Right atrium auricular region (tissue), 2 donors: ENCODE data around the gene CCDC73. TPM values are rescaled to one million over a fixed set of nuclear protein-coding genes. Genes with fewer than 3 reads are reported as not detected.

ENCODE experiments used
- DNase-seq: peaks from one replicate; pipeline ENCODE4 v3.0.0-alpha.2; 2019; ENCODE audit warnings: low spot score
- H3K27ac ChIP-seq, 2 donors: fragments of 200-600 bp; sonication (generic); 1 replicate in 1 of 2; 2 replicates in 1 of 2; pipeline ENCODE4 v1.5.1; 2016 to 2019
- H3K27me3 ChIP-seq, 2 donors: fragments of 200-600 bp; sonication (generic); one replicate each; pipeline versions ENCODE4 v1.5.1 to v1.6.0; 2017 to 2019
- H3K36me3 ChIP-seq: fragments of 200-600 bp; sonication (generic); one replicate; pipeline ENCODE4 v1.5.1; 2016
- H3K4me1 ChIP-seq, 2 donors: fragments of 200-600 bp; sonication (generic); one replicate each; pipeline versions ENCODE4 v1.5.1 to v1.6.0; 2017 to 2019
- H3K4me3 ChIP-seq, 2 donors: fragments of 200-600 bp; sonication (generic); 1 replicate in 1 of 2; 2 replicates in 1 of 2; pipeline ENCODE4 v1.5.1; 2017 to 2019; ENCODE audit warnings: mild to moderate bottlenecking in 1 of 2, moderate library complexity in 1 of 2
- H3K9me3 ChIP-seq, 2 donors: fragments of 200-600 bp; sonication (generic); one replicate each; pipeline ENCODE4 v1.5.1; 2019
- total RNA-seq, 2 donors: library from RNA; depleted of rRNA; stranded (reverse); fragments of >200 nt; gene quantifications; one replicate each; pipeline ENCODE4 v1.1.0, GENCODE V29; 2016
- TF ChIP-seq, protein P1 (sequence below), 2 donors: fragments of 200-600 bp; sonication (generic); IDR thresholded peaks; one replicate each; pipeline ENCODE4 v1.5.1; 2019; ENCODE audit warnings: antibody characterized with exemption in 2 of 2

The CCDC73 gene
- total RNA-seq, 2 donors from 2014 or later: not detected

DNA sequence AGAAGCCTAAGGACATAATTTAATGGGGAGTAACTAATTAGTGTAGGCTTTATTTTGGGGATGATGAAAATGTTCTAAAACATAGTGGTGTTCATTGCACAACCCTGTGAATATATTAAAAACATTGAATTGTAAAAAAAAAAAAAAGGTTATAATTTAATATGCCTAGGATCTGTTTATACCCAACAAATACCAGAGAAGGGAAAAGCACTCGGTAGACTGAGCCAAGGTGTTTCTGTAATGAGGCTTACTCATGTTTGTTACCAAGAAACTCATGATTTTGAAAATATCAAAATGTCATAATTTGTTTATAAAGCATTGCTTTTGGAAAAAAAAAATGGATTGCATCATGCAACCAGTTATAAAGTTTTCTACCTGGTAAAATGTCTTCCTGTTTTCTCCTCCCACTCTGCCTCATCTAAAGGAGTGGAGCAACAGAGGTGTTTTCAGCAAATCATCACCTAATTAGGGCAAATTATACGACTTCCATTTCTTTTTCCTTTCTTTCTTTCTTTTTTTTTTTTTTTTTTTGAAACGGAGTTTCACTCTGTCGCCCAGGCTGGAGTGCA lies 225.1 kb downstream of the CCDC73 start:
- Histone ChIP-seq H3K27ac (no peak overlapping the region), H3K9me3 (no peaks in the 10 kb centered on the region), H3K36me3 (no peaks in the 10 kb centered on the region), H3K27me3 (no peaks in the 10 kb centered on the region), H3K4me1 (no peaks in the 10 kb centered on the region), H3K4me3 (no peak overlapping the region)
- no peak for DNase-seq
- TF ChIP-seq, protein P1, sequence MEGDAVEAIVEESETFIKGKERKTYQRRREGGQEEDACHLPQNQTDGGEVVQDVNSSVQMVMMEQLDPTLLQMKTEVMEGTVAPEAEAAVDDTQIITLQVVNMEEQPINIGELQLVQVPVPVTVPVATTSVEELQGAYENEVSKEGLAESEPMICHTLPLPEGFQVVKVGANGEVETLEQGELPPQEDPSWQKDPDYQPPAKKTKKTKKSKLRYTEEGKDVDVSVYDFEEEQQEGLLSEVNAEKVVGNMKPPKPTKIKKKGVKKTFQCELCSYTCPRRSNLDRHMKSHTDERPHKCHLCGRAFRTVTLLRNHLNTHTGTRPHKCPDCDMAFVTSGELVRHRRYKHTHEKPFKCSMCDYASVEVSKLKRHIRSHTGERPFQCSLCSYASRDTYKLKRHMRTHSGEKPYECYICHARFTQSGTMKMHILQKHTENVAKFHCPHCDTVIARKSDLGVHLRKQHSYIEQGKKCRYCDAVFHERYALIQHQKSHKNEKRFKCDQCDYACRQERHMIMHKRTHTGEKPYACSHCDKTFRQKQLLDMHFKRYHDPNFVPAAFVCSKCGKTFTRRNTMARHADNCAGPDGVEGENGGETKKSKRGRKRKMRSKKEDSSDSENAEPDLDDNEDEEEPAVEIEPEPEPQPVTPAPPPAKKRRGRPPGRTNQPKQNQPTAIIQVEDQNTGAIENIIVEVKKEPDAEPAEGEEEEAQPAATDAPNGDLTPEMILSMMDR (IDR thresholded peaks at IDR 0.05): no peak

DNA sequence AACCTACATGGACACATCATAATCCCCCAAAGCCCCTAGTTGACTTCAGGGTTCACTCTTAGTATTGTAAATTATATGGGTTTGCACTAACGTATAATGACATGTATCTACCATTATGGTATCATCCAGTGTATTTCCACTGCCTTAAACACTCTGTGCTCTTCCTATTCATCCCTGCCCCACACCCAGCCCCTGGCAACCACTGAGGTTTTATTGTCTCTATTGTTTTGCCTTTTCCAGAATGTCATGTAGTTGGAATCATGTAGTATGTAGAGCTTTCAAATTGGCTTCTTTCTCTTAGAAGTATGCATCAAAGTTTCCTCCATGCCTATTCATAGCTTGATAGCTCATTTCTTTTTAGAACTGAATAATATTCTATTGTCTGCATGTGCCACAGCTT lies 227.3 kb downstream of the CCDC73 start:
- TF ChIP-seq, protein P1 (IDR thresholded peaks at IDR 0.05): no peak
- Histone ChIP-seq H3K4me3 (no peak overlapping the region), H3K9me3 (no peaks in the 10 kb centered on the region)

DNA sequence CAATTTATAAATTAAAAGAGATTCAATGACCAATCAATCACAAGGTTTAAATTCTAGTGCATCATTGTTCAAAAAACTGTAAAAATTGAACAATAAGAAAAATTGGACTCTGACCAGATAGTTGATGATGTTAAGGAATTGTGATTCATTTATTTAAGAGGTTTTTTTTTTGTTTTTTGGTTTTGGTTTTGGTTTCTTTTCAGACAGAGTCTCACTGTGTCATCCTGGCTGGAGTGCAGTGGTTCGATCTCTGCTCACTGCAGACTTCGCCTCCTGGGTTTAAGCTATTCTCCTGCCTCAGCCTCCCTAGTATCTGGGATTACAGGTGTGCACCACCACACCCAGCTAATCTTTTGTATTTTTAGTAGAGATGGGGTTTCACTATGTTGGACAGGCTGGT lies 227.9 kb downstream of the CCDC73 start:
- no peak overlapping the region for H3K4me3 ChIP-seq
- no peaks in the 10 kb centered on the region for H3K36me3 ChIP-seq
- H3K27ac ChIP-seq: no peak overlapping the region
- TF ChIP-seq, protein P1 (IDR thresholded peaks at IDR 0.05): no peak
- H3K4me1 ChIP-seq: peaks cover 0 to 4% of the 10 kb centered on the region in 2 donors
- no peak for DNase-seq
- H3K27me3 ChIP-seq: no peaks in the 10 kb centered on the region
- no peaks in the 10 kb centered on the region for H3K9me3 ChIP-seq

More for the DNA sequence above, 227.3 kb downstream of the CCDC73 start:
- no peaks in the 10 kb centered on the region for H3K36me3 ChIP-seq
- peaks cover 0 to 4% of the 10 kb centered on the region in 2 donors for H3K4me1 ChIP-seq
- H3K27ac ChIP-seq: no peak overlapping the region
- no peaks in the 10 kb centered on the region for H3K27me3 ChIP-seq
- DNase-seq: no peak

DNA sequence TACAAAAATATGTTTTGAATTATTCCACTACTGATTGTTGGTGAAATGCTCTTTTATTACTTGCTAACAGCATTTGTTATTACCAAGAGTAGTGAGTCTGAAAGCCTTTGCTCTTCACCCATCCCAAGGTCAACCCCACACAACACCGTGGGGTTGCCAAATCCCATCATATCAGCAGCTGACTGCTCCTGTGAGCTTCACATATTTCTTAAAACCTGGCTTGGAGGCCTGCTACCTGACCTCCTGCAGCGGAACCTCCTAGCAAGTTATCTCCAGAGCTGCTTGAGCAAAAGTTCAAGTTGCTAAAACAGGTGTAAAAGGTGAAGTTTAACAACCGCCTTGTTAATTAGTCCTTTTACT lies 230.9 kb downstream of the CCDC73 start:
- H3K9me3 ChIP-seq: no peaks in the 10 kb centered on the region
- no peak overlapping the region for H3K4me3 ChIP-seq
- H3K27ac ChIP-seq: no peak overlapping the region
- TF ChIP-seq, protein P1 (IDR thresholded peaks at IDR 0.05): no peak
- peaks cover 0 to 4% of the 10 kb centered on the region in 2 donors for H3K4me1 ChIP-seq
- no peaks in the 10 kb centered on the region for H3K27me3 ChIP-seq
- no peak for DNase-seq
- H3K36me3 ChIP-seq: no peaks in the 10 kb centered on the region

DNA sequence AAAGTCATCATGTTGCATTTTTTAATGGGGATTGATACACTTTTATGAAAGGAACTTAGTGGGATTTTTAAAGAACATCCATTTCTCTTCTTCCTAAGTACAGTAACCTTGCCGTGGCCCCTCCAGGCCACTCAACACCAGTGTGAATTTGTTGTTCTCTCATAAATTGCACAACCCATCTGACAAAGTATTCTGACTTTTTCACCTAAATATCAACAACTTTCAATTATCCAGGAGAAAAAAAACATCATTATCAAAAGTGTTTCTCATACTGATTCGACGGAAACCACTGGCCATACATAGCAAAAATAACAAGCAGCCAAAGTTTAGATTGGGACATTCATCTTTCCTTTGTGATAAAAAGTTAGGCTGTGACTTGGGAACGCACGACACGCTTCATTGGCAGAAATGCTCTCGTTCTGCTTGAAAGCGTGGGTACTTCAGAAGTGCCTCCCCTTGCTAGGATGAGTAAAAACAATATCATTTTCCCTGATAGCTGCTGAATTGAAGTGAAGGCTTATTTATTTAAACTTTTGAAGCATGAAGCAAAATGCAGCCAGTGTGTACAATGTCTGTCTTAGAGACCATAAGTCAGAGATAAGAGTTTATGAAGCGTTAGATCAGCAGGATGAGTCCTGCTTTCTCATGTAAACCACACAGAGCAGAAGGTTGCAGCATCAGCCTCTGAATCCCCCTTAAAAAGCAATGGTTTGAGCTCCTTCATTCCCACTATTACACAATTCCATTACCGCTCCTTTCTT lies 231.4 kb downstream of the CCDC73 start:
- Histone ChIP-seq H3K36me3 (no peaks in the 10 kb centered on the region), H3K4me1 (peaks cover 0 to 4% of the 10 kb centered on the region in 2 donors), H3K9me3 (no peaks in the 10 kb centered on the region), H3K27ac (no peak overlapping the region), H3K4me3 (no peak overlapping the region), H3K27me3 (no peaks in the 10 kb centered on the region)
- DNase-seq: no peak
- TF ChIP-seq, protein P1 (IDR thresholded peaks at IDR 0.05): no peak
